ENCODE data around the gene CLIC6.
A peak's percentile ranks its signal among the peaks of the same experiment; 100 is the strongest.

CLIC6 gene

GRCh38 chr21:34668803-34669148, at the start of gene CLIC6:
TSS of gene CLIC6 (plus strand) at chr21:34668994. CDS start at chr21:34669389, 395 bp downstream.
- DNase-seq (ENCODE audit: extremely low spot score, insufficient read length, low read depth) (no peak), FAIRE-seq (no peak)

GRCh38 chr21:34619841-34620665, 48.7 kb upstream of the CLIC6 start:
- FAIRE-seq (no peak), DNase-seq (ENCODE audit: extremely low spot score, insufficient read length, low read depth) (no peak)

- DNase-seq (ENCODE audit: extremely low spot score, insufficient read length, low read depth): no peak
- FAIRE-seq: no peak
Measured at GRCh38 chr21:34621434-34622350, 47.1 kb upstream of the CLIC6 start.

- DNase-seq (ENCODE audit: extremely low spot score, insufficient read length, low read depth) (no peak), FAIRE-seq (peak; percentile 21)
Measured at GRCh38 chr21:34623516-34623915, 45.3 kb upstream of the CLIC6 start.

- FAIRE-seq: no peak
- DNase-seq (ENCODE audit: extremely low spot score, insufficient read length, low read depth): no peak
Measured at GRCh38 chr21:34625030-34625593, 43.7 kb upstream of the CLIC6 start.

- DNase-seq (ENCODE audit: extremely low spot score, insufficient read length, low read depth): no peak
- no peak for FAIRE-seq
Measured at GRCh38 chr21:34626131-34626530, 42.7 kb upstream of the CLIC6 start.

GRCh38 chr21:34630536-34631143, 38.2 kb upstream of the CLIC6 start:
- DNase-seq (ENCODE audit: extremely low spot score, insufficient read length, low read depth) (peak; percentile 55), FAIRE-seq (peak; percentile 85)

GRCh38 chr21:34632498-34632897, 36.3 kb upstream of the CLIC6 start:
- DNase-seq (ENCODE audit: extremely low spot score, insufficient read length, low read depth) (no peak), FAIRE-seq (no peak)

GRCh38 chr21:34635307-34635706, 33.5 kb upstream of the CLIC6 start:
- FAIRE-seq: no peak
- no peak for DNase-seq (ENCODE audit: extremely low spot score, insufficient read length, low read depth)

GRCh38 chr21:34636961-34637360, 31.8 kb upstream of the CLIC6 start:
- DNase-seq (ENCODE audit: extremely low spot score, insufficient read length, low read depth) (no peak), FAIRE-seq (no peak)

- FAIRE-seq (no peak), DNase-seq (ENCODE audit: extremely low spot score, insufficient read length, low read depth) (no peak)
Measured at GRCh38 chr21:34639250-34639649, 29.5 kb upstream of the CLIC6 start.

- FAIRE-seq (peak; percentile 79), DNase-seq (ENCODE audit: extremely low spot score, insufficient read length, low read depth) (no peak)
Measured at GRCh38 chr21:34639882-34640788, 28.7 kb upstream of the CLIC6 start.

GRCh38 chr21:34640858-34641257, 27.9 kb upstream of the CLIC6 start:
- DNase-seq (ENCODE audit: extremely low spot score, insufficient read length, low read depth) (no peak), FAIRE-seq (no peak)

- peak; percentile 91 for FAIRE-seq
- DNase-seq (ENCODE audit: extremely low spot score, insufficient read length, low read depth): peak; percentile 15
Measured at GRCh38 chr21:34642211-34643075, 26.4 kb upstream of the CLIC6 start.

- no peak for DNase-seq (ENCODE audit: extremely low spot score, insufficient read length, low read depth)
Measured at GRCh38 chr21:34644825-34645224, 24.0 kb upstream of the CLIC6 start.

GRCh38 chr21:34647555-34647954, 21.2 kb upstream of the CLIC6 start:
- DNase-seq (ENCODE audit: extremely low spot score, insufficient read length, low read depth) (no peak), FAIRE-seq (no peak)

More at GRCh38 chr21:34644825-34645224, 24.0 kb upstream of the CLIC6 start:
- FAIRE-seq: no peak

- DNase-seq (ENCODE audit: extremely low spot score, insufficient read length, low read depth) (no peak), FAIRE-seq (no peak)
Measured at GRCh38 chr21:34648739-34649297, 20.0 kb upstream of the CLIC6 start.

- no peak for FAIRE-seq
- DNase-seq (ENCODE audit: extremely low spot score, insufficient read length, low read depth): no peak
Measured at GRCh38 chr21:34649400-34649799, 19.4 kb upstream of the CLIC6 start.

All from GM18507 (cell line).